Sigmoid colon (tissue), 4 donors: ENCODE data around the gene GABBR2.

Source experiments
- POLR2AphosphoS5 ChIP-seq, 4 donors: sonication (generic); formaldehyde crosslinking; IDR thresholded peaks; one replicate each; pipeline ENCODE4 v1.6.1; 2017; ENCODE audit warnings: antibody characterized with exemption in 4 of 4
- TF ChIP-seq, protein P1 (sequence below), 4 experiments: fragments of 450-650 bp in 3 of 4; fragments of 200-600 bp in 1 of 4; IDR thresholded peaks; one replicate each; pipeline ENCODE4 v1.5.1; 2016 to 2019; ENCODE audit warnings: antibody characterized with exemption in 4 of 4, mild to moderate bottlenecking in 3 of 4, moderate library complexity in 2 of 4

DNA sequence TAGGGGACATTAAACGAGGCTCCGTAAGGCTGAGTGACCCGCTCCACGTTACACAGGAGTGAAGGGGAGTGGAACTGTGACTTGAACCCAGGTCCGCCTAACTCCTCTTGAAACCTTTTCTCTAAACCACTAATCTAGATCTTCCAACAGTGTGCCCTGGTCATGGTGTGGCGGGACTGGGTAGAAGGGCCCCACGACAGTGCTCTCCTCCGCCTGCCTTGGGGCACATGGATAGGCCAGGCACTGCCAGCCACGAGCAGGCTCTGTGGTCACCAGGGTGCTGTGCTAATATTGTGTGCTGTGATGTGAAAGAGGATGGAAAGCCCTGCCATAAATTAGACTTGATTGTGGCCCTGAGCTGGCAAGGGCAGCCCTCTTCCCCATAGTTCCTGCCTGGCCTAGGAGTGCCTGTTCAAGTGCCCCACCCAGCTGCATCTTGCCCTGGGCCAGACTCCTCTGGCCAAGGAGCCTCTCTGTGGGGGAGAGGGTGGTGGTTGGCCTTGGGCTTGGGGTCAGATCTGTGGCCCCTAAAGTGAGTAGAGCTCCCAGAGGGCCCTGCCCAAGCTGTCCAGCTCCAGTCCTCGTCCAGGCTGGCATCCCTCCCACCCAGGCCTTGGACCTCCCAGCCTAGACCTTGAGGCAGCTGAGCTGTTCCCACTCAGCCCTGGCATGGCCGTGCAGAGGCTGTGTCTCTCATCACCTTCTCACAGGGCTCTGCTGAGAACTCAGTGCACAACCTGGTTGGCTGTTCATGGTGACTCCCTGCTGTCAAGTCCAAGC, 385.5 kb downstream of the GABBR2 start:
- TF ChIP-seq, protein P1, sequence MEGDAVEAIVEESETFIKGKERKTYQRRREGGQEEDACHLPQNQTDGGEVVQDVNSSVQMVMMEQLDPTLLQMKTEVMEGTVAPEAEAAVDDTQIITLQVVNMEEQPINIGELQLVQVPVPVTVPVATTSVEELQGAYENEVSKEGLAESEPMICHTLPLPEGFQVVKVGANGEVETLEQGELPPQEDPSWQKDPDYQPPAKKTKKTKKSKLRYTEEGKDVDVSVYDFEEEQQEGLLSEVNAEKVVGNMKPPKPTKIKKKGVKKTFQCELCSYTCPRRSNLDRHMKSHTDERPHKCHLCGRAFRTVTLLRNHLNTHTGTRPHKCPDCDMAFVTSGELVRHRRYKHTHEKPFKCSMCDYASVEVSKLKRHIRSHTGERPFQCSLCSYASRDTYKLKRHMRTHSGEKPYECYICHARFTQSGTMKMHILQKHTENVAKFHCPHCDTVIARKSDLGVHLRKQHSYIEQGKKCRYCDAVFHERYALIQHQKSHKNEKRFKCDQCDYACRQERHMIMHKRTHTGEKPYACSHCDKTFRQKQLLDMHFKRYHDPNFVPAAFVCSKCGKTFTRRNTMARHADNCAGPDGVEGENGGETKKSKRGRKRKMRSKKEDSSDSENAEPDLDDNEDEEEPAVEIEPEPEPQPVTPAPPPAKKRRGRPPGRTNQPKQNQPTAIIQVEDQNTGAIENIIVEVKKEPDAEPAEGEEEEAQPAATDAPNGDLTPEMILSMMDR (IDR thresholded peaks at IDR 0.05), result no peak
- no peak for TF ChIP-seq POLR2AphosphoS5 (IDR thresholded peaks at IDR 0.05)
